ENCODE data around the gene AFAP1.
A peak's percentile ranks its signal among the peaks of the same experiment; 100 is the strongest.

Gene AFAP1

DNA sequence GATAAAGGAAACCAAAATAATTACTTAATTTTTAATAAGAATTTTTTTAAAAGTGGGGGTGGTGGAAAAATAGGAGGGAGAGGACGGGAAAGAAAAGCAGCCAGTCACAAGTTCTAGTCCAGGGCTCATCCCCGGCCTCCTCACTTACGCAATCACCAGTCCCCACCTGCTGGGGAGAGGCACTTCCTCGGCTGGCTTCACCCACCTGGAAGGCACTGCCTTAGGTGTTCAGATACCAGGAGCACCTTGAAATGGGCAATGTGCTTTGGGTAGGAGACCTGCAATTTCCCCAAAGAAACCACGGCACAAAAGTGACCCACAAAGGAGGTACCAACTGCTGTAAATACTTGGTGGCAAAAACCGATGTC is 23.8 kb downstream of the AFAP1 start:
- DNase-seq (ENCODE audit: low read depth, low spot score), result no peak

DNA sequence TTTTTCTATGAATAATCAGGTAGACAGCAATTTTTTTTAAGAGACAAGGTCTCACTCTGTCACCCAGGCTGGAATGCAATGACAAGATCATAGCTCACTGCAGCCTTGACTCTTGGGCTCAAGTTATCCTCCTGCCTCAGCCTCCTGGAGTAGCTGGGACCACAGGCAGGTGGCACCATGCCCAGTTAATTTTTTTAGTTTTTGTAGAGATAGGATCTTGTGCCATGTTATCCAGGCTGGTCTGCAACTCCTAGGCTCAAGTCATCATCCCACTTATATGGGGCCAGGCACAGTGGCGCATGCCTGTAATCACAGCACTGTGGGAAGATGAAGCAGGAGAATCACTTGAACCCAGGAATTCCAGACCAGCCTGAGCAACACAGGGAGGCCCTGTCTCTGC is 26.8 kb downstream of the AFAP1 start:
- DNase-seq (ENCODE audit: low read depth, low spot score), result no peak

DNA sequence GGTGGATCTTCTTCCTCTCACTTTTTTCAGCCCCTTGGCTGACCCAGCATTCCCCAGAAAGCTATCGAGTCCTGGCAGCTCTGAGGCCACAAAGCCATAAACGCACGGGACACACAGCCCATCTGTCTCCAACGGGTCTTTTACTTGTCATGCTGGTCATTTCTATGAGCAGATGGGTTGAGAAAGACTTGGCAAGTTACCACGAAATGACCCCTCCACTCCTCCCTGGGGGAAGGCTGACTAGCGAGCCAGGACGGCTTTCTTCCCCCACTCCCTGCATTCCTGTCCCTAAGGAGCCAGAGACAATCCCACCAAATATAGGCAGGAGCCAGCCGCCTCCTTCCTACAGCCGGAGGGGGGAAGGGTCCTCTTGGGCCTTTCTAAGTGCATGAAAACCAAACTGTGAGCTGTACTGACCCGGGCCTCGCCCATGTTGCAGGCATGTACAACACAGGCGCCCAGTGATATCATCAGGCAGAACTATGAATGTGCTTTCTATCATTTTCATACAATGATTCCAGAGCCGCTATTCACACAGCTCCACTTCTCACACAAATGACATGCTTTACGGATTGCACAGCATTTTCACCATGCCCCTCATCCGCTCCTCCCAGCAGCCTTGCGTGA is 28.6 kb downstream of the AFAP1 start:
- peak; percentile 56 for DNase-seq (ENCODE audit: low read depth, low spot score)

DNA sequence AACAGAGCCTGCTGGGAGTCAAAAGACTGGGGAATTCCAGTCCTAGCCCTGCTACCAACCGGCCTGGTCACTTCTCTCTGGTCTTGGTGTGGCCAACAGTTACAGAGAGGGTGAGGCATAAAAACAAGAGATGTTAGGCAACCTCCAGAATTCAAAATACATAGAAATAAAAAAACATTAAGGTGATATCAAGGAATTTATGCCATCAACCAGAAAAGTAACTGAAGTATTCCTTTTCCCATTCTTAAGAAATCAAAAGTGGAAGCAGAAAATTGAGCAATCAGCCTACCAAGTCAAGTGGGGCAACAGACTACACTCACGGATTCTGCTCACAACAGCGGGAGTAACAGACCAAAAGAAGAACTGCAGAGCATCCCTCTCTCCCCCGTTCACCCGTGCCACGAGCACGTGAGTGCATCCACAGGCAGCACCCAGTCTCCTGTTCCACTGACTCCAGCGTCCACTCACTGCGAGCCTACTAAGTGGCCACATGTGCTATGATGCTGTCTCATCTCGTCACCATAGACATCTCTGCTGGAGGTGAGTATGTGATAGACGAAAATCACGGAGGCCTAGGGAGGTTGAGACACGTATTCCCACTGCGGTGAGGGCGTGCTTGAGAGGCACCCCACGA is 29.3 kb downstream of the AFAP1 start:
- no peak for DNase-seq (ENCODE audit: low read depth, low spot score)

DNA sequence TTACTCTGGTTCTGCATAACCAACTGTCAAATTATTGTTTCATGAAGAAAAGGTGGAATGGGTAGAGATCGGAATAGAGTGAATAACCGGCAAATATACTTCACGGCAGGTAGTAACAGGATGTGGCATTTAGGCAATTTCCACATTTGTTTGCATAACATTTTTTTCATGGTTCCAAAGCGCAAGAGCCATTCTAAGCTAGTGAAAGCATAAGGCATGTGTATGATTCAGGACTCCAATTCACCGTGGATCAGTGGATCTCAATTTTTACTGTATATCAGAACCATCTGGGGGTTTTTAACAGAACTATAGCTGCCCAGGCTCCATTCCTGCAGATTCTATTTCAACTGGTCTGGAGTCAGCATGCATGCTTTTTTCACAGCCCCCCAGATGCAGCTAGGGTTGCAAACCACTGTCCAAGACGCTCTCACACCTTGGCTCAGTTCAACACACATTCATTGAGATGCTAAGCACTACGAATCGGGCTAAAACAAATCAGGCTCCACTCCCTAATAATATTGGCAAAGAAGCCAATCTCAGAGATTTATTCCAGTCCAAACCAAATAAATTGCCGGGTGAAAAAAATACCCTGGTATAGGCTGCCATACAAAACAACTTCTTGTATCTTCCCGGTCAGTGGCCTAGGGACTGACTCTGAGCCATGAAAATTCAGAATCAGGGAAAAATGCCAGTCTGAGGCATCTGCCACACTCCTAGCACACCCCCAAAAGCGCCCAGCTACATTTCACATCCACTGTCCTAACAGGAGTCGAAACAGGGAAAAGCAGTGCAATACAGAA is 30.0 kb downstream of the AFAP1 start:
- no peak for DNase-seq (ENCODE audit: low read depth, low spot score)

DNA sequence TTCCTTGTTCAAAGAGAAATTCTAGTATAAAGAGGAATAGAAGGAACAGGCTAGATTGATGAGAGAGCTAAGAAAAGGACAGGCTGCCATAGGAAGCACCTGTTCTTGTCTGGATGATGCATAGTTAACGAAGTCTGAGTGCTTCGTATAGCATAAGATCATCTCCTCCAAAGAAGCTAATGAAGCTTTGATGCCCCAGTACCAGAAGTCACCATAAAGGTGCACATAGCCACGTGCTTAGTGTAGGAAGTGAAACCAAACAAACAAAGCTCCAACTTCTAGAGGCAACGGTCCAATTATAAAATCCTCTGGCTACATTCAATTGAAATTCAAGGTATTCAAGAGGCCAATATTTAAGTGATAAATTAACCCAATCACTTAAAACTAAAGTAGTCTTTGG is 31.0 kb downstream of the AFAP1 start:
- no peak for DNase-seq (ENCODE audit: low read depth, low spot score)

DNA sequence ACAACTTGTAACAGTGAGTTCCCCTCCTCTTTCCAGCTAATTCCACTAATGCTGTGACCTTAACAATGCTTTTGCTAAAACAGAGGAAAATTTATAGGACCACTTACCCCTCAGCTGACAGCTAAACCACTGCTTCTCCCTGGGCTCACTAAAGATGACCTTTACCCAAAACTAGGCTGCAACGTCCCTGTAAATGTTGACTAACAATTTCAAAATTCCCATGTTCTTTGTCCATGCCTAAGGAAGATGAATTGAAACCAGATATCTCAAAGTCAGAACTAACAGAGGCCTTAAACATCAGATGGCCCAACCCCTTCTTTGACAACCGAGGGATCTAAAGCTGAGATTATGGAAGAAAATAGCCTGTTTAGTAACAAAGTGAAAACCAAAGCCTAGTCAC is 32.5 kb downstream of the AFAP1 start:
- no peak for DNase-seq (ENCODE audit: low read depth, low spot score)

DNA sequence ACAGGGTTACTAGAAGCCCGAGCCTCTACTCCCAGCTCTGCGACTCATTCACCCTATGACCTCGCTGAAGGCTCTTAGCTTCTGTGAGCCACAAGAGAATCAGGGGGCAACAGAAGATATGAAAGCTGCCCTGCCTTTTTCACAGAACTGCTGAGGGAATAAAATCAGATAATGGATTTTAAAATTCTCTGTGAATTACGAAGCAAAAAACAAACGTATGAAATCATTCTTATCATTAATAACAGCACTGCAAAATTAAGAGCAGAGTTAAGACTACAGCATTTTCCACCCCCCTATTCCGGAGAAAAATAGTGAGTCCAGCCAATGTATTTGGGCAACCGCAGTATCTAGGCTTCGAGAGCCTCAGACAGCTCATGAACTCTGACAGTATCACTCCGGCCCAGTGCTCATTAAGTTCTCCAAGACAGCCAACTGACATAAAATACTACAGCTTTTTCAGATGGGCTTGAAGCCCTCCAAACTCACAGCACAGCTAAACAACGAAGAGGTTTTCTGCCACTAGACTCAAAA is 33.4 kb downstream of the AFAP1 start:
- no peak for DNase-seq (ENCODE audit: low read depth, low spot score)

DNA sequence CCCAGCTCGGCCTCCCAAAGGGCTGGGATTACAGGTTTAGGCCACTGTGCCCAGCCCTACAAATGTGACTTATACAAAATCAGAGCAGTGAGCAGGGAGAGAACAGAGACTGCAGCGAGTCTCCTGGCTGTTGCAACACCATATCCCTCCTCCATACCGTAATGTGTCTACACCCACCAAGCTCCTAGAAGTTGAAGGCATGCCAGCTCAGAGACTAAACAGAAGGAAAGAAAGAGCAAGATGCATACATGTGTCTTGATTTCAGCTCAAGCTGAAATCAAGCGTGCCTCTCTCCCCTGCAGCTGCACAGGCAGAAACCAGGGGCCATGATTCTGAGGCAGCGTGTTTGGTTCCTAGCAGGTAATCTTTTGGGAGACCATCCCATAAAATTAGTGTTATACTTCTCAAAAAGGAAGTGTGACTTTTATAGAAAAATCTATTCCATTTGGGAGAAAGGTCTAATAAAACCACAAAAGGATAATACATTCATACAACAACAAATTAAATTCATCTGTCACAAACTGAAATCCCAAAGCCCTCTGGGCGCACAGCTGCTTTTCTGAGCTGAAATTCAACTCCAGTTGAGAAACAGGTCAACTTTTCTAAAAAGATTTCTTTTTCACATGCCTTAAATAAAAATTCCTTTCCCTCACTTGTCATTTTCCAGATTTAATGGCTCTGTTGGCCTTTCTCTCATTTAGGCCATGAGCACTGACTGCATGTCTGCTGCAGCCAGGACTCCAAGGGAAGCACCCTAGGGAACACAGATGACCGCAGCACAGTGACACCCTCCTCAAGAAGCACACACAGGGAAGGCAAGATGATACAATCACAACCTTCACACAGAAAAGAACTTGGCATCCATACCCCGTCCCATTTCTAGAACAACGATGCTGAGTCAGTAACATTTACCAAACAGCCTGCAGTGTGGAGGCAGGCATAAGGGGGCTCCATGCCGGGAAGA is 34.4 kb downstream of the AFAP1 start:
- no peak for DNase-seq (ENCODE audit: low read depth, low spot score)

DNA sequence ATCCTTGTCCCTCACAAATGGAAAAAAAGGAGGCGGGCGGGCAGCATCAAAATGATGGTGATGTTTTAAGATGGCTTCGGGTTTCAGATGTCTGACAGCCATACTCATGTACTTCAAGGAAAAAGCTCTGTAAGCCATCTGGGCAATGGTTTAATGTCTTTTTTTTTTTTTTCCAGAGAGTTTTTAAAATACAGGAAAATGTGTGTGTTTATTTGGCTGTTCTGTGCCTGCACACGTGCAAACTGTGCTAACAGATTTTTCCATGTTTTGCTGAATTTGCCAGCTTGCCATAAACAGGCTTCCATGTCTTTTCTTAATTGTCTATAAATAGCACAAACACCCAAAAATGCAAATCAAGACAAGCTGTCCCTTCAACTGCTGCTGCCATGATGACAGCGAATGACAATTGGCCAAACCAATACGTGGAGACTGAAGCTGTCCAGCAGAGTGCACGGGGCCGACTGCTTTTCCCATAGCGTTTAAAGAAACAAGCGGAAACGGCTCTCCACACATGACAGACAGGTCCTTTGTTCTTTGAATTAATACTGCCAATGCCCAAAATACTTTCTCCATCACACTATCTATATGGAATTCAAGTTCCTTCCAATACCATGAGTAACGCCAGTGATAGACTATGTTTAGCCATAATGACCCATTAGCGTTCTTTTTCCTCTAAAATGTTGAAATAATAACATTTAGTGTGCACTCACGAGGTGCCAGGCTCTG is 35.7 kb downstream of the AFAP1 start:
- DNase-seq (ENCODE audit: low read depth, low spot score), result no peak

DNA sequence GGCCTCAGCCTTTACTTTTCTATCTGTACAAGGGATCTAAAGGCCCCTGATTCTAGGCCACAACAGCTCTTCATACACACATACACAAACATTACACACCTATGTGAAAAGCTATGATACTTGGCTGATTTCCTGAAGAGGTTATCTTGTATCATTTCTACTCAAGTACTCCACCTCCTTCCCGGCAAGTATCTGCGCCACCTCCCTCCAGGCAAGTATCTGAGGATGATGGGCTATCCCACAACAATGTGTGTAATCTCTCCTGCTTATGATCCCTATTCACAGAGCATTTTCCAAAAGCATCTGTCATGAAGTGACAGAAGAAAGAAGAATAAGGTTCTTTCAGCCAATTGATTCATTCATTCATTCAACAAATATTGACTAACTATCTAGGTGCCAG is 36.8 kb downstream of the AFAP1 start:
- no peak for DNase-seq (ENCODE audit: low read depth, low spot score)

DNA sequence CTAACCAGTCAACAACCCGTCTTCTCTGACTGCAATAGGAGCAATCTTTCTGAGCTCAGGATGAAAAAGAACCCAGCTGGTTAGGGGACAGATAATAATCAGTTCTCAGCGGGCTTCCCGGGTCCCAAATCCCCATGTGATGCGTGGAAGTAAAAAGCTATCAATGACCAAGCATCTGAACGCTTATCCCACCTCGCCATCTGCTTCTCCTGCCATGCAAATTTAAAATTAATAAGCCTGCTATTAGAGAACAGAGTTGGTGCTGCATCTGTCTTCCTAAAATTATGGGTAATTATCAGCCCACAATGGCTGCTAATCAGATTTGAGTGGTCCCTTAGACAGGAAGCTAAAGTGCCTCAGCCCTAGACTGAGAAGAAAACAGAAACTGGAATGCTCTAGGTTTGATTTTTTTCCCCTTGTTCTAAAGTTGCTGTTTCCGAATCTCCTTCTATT is 37.5 kb downstream of the AFAP1 start:
- DNase-seq (ENCODE audit: low read depth, low spot score), result no peak

DNA sequence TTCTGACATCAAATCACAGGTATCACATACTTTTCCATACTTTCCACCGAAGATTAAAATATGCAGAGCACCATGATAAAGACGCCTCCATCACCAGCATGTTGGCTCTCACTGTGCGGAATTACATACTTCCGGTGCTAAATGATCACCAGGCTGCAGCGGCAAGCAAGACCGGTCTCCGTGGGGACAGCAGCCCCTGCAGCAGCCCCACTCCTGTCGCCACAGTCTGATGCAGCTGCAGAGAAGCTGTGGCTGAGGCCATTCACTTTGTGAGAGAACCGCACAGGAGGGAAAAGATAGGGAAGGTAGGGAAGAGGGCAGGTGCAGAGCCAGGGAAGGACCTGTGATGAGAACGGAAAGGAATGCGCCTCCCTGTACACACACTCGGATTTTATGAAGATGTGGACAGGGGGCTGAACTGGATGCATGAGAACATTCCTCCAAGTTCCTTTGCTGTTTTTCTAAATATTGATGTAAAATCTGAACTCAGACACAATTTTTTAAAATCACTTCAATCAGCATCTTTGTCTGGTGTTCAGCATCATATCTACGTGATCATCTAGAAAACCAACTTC is 38.3 kb downstream of the AFAP1 start:
- no peak for DNase-seq (ENCODE audit: low read depth, low spot score)

DNA sequence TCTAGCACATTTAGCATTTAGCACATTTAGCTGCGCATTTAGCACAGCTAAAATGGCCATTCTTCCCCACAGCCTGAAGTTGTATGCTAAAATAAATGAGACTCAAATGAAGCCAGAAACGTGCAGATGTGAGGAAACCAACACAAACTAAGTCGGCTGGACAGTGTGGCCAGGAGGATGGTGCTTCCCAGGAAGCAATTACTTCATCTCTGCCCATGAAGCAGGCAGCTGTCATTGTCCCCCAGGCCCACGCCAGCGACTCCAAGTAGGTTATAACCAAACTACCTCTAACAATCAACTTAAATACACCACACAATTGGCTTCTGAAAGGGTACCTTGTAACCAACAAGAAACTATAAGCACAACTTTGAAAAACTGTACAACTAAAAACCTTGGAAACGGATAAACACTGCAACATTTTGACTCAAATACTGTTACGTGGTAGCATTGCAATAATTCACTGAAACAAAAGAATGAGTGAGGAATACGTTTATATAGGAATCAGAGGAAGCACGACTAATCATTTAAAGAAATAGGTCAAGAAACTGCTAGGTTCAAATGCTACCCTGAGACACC is 39.2 kb downstream of the AFAP1 start:
- DNase-seq (ENCODE audit: low read depth, low spot score), result no peak

DNA sequence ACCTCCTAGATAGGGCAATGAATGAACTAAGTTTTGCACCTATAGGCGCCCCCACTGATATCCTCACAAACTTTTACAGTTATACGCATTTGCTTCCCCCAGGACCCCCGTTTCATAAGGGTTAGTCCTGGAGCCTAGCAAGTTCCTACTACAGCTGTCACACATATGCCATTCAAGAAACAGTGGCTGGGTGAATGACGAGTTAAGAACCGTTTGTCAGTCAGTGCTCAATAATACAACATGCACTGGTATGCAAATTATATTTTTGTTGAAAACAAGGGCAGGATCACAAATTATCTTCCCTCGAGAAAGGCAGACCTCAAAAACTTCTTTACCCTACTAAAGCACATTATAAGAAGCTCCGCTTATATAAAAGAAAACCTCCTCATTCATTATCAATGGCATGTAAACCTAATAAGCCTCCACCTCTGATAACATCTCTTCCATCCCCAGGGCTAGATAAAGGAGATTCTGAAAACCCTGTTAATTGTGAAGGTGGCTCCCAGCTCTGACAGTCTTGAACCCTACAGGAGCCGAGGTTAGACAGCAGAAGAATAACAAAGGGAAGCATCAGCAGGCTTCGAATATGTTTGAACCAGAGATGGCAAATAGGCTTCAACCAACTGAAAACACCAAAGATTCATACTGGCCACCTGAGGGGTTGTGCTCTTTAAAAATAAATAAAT is 40.3 kb downstream of the AFAP1 start:
- DNase-seq (ENCODE audit: low read depth, low spot score), result no peak

DNA sequence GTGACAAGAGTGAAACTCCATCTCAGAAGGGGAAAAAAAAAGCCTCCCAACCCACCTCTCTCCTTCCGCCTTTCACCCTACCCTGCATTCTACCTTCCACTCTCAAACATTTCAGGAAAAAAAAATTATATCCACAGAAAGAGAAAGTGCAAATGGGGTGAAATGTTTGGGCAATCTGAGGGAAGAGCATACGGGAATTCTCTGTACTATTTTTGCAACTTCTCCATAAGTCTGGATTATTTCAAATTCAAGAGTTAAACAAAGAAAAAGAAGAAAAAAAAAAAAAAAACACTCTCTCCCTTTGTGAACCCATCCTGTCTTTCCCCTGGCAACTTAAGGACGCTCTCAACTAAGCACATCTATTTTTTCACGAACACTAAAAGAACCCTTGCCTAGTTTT is 41.3 kb downstream of the AFAP1 start:
- no peak for DNase-seq (ENCODE audit: low read depth, low spot score)

DNA sequence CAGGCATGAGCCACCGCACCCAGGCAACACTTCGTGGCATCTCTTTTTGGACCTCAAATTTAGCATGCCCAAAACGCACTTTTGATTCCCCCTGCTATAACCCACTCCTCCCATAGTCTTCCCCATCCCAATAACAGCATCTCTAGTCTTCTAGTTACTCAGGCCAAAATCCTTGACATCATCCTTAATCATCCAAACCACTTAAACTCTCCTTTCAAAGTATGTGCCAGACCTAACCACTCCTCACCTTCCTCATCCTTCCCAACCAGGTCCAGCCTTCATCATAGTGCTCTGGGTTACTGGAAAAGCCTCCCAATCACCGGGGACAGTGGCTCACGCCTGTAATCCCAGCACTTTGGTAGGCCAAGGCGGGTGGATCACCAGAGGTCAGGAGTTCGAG is 41.9 kb downstream of the AFAP1 start:
- DNase-seq (ENCODE audit: low read depth, low spot score), result no peak

DNA sequence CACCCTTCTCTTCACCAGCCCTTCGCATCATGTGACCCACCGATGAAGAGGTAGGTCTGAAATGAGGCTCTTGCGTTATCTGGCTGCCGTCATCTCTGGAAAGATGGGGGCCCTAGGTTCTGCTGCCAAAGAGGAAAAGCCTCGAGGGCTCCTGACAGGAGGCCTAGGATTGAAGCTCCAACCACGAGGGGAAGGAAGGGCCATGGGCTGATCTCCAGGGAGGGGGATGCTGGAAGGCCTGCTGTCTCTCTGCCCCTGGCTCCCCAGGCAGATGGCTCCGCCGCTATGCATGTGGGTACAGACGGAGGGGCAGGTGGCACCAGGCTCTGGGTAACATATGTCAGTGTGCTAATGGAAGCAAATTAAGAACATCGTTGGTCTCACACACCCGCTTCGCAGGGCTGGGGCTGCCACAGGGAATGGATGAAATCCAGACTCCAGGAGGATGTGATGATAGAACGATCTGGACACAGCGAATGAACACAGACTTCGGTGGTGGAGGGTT is 44.9 kb downstream of the AFAP1 start:
- DNase-seq (ENCODE audit: low read depth, low spot score), result no peak

DNA sequence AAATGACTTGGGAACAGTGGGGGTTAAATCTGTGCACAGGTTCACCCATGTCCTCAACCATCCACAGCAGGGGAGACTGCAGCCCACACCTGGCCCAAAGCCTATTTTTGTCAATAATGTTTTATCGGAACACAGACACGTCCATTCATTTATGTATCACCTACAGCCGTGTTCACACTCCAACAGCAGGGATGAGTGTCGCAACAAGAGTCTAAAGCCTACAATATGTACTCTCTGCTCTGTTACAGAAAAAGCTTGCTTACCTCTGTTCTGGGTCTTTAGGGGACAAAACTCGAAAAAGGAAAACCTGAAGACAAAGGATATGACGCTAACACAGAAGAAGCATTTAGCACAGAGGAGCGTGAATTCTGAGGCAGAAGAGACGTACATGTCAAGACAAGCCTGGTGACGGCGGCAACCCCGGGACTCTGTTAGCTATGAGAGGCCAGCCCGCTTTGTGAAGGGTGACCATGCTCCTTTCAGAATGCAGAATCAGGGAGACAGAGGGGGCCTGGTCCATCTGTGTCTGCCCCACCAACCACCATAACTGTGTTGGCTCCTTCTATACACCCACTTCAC is 45.5 kb downstream of the AFAP1 start:
- DNase-seq (ENCODE audit: low read depth, low spot score), result no peak

Data from iPS DF 19.7 (cell line).